ENCODE measurements around the gene C12orf43.

C12orf43 gene

DNA sequence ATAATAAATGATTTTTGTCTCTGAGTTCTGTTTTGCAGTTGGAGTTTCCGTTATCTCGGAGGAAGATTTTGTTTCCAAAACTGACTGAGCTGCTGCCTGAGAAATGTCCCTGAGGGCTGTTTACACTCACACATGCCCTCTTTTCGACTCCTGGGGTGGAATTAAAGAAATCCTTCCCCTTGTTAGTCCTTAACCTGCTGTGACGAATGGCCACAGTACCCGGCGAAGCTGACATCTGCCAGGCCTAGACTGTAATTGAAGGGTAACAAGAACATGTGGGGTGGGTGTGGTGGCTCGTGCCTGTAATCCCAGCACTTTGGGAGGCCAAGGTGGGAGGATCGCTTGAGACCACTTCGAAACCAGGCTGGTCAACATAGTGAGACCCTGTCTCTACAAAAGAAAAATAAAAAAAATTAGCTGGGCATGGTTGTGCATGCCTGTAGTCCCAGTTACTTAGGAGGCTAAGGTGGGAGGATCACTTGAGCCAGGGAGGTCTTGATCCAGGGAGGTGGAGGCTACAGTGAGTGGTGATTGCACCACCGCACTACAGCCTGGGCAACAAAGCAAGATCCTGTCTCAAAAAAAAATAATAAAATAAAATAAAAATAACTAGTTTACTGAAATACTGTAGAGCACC lies 14.4 kb upstream of the C12orf43 start:
- DNase-seq (ENCODE audit: low read depth) = no peak

DNA sequence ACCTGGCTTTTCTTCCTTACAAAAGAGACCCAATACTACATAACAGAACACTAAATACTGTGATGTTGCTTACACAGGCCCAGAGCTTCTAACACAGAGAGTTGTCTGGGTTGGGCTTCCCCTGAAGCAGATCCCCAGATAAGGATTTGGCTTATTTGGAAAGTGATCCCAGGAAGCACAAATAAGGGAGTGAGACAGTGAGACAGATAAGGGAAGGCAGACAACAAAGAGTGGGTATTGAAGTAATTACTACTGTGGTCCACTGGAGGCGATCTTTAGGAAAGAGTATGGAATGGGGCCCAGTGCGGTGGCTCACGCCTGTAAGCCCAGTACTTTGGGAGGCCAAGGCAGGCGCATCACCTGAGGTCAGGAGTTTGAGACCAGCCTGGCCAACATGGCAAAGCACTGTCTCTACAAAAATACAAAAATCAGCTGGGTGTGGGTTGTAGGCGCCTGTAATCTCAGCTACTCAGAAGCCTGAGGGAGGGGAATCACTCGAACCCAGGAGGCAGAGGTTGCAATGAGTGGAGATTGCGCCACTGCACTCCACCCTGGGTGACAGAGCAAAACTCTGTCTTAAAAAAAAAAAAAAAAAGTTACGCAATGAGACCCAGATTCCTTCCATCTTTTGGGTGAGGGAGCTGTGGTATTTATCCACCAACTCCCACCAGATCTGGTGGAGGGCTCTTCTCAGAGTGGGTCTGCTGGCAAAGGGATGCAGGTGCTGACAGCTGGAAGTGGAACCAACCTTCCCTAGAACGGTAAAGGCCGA lies 10.2 kb upstream of the C12orf43 start:
- no peak for DNase-seq (ENCODE audit: low read depth)

DNA sequence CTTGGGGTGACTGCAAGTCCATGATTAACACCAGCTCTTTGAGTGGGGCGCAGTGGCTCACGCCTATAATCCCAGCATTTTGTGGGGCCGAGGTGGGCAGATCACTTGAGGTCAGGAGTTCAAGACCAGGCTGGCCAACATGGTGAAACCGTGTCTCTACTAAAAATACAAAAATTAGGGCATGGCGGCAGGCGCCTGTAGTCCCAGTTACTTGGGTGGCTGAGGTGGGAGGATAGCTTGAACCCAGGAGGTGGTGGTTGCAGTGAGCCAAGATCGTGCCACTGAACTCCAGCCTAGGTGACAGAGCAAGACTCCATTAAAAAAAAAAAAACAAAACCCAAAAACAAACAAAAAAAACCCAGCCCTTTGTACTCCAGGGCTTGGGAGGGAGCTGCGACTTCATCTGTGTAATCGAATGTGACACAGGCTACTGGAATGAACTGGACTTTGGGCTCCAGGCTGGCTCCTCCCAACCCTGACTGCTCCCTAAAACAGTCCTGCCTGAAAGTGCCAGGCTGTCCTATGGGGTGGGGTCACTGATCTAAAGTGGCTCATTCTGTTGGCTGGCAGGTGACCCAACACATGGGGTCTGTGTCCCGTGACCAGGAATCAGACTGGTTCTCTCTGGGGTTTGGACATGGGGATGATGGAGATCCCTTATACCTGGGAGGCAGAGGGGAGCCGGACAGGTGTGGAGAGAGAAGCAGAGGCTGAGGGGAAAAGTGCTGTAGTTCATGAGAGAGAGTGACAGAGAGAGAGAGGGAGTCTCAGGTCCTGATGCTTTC lies 9.3 kb upstream of the C12orf43 start:
- no peak for DNase-seq (ENCODE audit: low read depth)

DNA sequence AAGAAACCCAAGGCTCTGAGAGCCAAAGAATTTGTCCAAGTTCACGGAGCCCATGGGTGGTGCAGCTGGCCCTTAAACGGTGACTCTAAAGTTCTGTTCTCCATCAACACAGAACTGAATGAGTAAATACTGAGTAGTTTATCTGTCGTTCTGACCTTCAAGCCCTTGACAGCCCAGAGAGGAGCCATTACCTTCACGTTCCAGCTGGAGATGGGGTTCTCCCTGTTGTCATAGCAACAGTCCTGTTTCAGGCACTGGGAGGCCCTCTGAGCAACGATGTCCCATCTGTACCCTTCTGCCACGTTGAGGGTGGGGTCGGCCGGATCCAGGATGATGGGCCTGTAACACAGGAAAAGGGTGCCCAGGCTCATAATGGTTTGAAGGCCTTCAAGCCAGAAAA lies 7.5 kb upstream of the C12orf43 start:
- DNase-seq (ENCODE audit: low read depth) = no peak

DNA sequence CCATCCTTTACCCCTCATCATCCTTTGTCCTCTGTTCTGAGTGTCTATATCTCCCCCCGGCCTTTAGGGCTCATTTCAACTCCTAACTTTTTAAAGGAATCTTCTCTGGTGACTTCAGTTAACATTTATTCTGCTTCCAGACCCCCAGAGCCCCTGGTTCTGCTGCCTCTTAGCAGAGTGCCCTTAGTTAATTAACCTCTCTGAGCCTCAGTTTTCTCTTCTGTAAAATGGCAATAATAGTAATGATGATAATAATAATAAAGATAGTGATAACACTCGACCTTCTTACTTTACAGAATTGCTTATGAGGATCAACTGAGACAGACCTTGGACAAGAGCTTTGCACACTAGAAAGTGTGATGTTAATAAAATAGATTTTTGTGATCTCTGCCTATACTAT lies 6.4 kb upstream of the C12orf43 start:
- no peak for DNase-seq (ENCODE audit: low read depth)

DNA sequence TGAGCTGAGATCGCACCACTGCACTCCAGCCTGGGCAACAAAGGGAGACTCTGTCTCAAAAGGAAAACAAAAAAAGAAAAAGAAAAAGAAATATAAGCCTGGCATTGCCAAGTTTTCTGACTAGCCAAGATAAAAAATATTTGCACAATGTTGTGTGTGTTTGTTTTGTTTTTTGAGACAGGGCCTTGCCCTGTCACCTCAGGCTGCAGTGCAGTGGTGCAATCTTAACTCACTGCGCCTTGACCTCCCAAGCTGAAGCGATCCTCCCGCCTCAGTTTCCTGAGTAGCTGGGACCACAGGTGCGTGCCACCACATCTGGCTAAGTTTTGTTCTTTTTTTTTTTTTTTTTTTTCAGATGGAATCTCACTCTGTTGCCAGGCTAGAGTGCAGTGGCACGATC lies 5.5 kb upstream of the C12orf43 start:
- no peak for DNase-seq (ENCODE audit: low read depth)

DNA sequence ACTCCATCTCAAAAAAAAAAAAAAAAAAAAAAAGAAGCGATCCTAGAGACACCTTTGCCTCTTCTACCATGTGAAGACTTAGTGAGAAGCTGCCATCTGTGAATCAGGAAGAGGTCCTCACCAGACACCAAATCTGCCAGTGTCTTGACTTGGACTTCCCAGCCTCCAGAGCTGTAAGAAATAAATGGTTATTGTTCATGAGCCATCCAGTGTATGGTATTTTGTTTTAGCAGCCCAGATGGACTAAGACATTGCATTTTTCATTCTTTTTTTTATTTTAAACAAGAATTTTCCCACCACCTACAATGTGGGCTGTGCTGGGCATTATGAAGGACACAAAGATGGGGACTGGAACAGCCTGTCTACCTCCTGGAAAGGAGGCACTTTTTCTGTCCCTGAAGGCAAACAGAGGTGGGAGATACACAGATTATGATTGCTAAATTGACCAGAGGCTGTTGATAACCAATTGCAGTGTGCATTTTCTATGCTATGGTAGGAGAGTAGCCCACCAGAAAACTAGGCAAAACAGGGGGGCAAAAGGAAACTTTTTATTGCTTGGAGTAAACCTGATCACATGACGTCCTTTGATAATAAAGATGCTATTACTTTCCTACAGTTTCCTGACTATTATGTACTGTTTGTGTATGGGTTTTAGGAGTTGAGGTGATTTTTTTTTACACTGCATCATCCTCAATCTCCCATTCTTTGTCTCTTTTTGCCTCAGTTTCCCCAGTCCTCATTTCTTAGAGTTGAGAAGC lies 2.8 kb upstream of the C12orf43 start:
- no peak for DNase-seq (ENCODE audit: low read depth)

DNA sequence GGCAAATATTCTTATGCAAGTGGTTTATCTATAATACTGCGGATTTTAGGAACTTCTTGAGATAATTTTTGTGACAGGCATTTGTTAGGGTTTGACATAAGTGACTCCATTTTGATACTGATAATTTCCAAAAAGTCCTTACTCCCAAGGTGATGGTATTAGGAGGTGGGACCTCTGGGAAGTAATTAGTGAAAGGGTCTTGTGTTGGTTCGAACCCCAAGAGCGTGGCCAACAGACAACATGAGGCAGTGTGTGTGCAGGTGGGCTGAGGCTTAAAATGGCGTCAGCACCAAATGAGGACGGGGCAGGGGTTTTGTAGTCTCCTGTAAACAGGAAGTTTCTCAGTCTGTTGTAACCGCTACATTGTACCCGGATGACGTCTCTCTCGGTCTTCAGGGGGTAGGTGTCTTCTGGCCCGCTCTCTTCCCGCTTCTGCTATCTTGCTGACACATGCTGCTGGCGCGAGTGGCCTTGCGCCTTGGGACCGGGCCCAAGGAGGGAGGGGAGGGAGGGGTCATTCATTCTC lies 1.7 kb upstream of the C12orf43 start:
- no peak for DNase-seq (ENCODE audit: low read depth)

DNA sequence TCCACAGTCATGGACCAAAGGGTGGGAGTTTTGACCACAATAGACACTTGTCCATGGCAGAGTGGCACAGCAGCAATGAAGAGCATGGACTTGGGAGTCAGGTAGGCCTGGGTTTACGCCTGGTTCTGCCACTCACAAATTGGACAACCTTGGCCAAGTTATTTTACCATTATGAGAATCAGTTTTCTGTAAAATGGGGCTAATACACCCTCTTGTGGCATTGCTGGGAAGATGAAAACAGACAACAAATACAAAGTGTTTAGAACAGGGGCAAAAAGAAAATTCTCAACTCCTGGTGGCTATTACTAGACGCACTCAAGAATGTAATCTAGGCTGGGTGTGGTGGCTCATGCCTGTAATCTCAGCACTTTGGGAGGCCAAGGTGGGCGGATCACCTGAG lies 2.6 kb downstream of the C12orf43 start:
- no peak for DNase-seq (ENCODE audit: low read depth)

DNA sequence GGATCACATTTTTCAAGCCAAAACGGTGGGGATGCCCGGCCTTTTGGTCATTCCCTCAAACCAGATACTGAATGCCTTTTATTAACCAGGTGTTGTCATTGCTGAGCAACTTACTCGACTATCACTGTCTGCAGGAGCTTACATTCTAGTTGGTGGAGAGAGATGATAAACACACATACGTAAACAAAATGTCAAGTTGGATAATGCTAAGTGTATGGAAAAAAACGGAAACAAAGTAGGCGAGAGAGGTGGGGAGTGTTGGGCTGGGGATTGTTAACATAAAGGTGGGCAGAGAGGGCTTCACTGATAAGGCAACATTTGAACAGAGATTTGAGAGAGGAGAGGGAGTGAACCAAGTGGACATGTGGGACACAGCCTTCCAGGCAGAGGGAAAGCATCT lies 4.5 kb downstream of the C12orf43 start:
- no peak for DNase-seq (ENCODE audit: low read depth)

DNA sequence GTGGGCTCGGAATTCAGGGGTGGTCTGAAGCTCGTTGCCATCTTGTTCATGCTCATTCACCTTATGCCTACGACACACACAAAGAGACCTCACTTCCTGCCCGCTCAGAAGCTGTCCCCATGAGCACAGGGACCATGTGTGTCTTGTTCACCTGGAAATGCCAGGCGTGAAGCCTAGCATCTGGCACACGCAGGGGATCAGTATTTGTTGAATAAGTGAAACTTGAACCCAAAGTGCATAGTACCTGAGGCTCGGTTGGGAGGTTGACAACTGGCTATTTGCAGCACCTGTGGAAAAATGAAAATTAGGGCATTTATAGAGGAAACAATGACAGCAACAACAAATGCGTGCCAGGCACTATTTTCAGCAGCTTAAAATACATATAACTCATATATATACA lies 5.4 kb downstream of the C12orf43 start:
- no peak for DNase-seq (ENCODE audit: low read depth)

DNA sequence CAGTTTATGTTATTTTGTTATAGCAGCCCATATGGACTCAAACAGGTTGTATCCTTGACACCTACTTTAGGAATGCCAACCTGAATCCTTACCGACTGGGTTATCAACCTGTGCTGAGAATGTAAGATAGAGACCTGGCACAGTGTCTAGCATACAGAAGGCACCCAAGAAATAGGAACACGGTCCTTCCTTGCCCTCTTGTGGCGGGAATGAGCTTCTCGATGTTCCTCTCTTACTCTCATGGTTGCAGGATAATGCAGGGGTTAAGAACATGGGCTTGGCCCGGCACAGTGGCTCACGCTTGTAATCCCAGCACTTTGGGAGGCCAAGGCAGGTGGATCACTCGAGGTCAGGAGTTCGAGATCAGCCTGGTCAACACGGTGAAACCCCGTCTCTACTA lies 6.5 kb downstream of the C12orf43 start:
- no peak for DNase-seq (ENCODE audit: low read depth)

DNA sequence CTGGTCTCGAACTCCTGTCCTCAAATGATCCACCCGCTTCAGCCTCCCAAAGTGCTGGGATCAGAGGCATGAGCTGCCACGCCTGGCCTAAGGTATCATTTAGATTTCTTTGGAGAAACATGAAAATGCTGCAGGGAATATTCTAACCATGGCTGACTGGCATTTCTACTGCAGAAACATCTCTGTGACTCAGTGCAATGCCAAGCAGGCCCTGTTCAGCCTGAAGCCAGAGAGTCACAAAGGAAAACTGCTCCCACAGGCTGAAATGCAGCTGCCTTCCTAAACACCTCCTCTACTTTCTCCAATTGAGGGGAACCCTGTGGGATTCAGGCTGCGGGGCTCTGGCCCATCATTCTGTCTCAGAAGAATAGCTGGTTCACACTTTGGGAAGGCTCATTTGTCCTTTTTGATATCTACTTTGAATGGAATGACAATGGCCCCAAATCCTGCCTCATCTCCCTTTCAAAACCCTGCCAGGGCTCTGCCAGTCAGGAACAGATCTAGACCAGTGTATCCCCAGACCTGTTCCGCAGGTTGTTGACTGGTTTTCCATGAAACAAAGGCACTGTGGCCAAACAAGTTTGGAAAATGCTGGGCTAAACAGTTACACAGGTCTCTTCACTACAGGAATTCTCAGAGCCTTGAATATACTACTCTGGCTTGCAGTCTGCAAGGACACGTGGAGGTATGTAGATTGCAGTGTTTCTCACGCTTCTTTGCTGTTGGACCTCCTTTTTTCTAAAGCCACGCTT lies 7.8 kb downstream of the C12orf43 start:
- DNase-seq (ENCODE audit: low read depth) = no peak

DNA sequence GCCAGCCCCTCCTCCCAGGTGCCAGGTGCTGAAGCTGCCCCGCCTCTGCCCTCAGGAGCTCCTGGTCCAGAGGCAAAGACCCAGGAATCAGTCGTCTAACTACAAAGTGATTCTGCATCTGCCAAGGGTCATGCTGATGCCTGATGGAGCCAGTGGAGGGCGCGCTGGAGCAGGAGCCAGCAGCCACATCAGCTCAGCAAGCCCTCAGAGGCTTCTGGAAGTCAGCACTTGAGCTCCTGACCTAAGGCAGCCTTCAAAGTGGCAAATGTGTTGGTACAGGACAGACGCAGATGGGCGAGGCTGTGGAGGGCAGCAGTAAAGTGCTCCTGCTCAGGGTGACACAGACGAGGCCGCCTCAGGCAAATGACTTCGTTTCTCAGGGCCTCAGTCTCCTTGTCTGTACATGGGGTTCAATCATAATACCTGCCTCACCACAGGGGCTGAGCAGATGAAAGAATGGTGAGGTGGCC lies 10.9 kb downstream of the C12orf43 start:
- peak; percentile 9 for DNase-seq (ENCODE audit: low read depth)

DNA sequence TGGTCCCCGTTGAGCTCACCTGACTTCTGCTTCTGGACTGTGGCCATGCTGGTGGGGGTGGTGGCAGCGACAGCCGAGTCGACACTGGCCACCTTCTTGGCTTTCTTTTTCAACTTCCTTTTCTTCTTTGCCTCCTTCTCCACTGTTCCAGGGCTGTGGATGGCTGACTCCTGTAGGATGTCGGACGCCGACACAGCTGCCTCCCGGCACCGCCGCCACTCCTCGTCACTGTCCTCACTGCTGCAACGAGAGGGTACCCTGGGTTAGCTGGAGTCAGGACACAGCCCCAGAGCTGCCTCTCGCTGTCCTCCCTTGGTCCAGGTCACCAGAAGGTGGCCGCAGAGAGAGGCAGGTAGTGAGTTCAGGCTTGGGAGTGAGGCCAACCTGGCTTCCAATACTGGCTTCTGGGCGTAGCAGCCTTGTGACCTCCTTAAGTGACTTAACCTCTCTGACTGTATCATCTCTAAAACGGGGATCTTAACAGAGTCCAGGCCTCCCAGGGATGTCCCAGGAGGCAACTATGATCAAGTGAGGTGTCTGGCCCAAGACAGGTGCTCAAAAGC lies 12.0 kb downstream of the C12orf43 start:
- no peak for DNase-seq (ENCODE audit: low read depth)

DNA sequence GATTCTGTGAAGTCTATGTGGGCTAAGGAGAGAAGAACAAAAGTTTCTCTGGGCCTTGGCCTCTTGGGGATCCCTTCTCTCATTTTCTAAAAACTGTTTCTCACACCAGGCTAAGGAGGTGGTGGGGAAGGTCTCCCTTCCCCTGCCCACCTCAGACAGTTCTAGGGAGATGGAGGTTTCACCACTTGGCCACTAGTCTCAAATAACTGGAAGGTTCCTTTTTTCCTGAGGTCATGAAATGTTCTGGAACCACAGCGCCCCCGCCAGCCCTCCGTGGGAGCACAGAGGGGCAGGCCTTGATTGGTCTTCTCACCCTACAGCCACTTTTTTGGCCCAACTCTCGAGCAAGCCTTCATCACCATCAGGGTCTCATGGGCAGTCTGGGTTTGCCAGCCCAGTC lies 12.6 kb downstream of the C12orf43 start:
- no peak for DNase-seq (ENCODE audit: low read depth)

DNA sequence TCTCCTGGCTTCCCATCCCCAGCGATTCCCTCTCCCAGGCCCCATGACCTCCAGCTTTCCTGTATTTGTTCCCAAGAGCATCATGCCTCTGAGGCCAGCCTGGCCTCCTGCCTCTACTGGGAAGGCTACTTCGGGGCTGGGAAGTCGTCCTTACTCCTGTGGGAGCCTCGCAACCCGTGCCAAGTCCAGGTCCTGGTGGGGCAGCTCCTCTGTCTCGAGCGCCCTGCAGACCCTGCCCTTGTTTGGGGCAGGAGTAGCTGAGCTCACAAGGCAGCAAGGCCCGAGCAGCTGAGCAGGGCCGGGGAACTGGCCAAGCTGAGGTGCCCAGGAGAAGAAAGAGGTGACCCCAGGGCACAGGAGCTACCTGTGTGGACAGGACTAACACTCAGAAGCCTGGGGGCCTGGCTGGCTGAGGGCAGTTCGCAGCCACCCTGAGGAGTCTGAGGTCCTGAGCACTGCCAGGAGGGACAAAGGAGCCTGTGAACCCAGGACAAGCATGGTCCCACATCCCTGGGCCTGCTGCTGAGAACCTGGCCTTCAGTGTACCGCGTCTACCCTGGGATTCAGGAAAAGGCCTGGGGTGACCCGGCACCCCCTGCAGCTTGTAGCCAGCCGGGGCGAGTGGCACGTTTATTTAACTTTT lies 14.3 kb downstream of the C12orf43 start:
- no peak for DNase-seq (ENCODE audit: low read depth)

DNA sequence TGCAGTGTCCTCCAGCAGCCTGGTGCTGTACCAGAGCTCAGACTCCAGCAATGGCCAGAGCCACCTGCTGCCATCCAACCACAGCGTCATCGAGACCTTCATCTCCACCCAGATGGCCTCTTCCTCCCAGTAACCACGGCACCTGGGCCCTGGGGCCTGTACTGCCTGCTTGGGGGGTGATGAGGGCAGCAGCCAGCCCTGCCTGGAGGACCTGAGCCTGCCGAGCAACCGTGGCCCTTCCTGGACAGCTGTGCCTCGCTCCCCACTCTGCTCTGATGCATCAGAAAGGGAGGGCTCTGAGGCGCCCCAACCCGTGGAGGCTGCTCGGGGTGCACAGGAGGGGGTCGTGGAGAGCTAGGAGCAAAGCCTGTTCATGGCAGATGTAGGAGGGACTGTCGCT lies 15.2 kb downstream of the C12orf43 start:
- no peak for DNase-seq (ENCODE audit: low read depth)

DNA sequence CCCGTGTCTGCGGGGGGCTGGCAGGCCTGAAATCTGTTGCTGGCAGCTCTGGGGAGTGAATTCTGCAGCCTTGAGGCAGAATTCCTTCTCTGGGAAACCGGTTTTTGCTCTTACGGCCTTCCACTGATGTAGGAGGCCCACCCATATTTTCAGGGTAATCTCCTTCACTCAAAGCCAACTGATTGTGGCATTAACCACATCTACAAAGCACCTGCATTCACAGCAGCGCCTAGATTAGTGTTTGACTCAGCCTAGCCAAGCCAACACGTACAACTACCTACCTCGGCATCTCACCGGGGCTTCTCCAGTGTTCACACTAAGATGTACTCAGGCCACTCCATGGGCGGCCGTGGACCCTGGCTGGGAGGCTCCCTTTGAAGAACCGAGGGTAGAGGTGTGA lies 15.8 kb downstream of the C12orf43 start:
- DNase-seq (ENCODE audit: low read depth) = no peak
